NK-92 (cell line): ENCODE data around the gene MNS1.
"Not testable (repeated sequence)": the region's sequence is repeated elsewhere in the genome, so short reads cannot be mapped to it uniquely, and the experiment has no call there.

ENCODE experiments used
- DNase-seq: peaks from one replicate; lab custom pipeline; 2025; ENCODE audit not compliant: unreplicated experiment; lab: John Stamatoyannopoulos, UW

MNS1 gene

GRCh38 chr15:56456229-56456628 is 8.7 kb downstream of the MNS1 start:
- no peak for DNase-seq

GRCh38 chr15:56454836-56455235 is 10.1 kb downstream of the MNS1 start:
- no peak for DNase-seq

GRCh38 chr15:56445746-56446145 is 19.2 kb downstream of the MNS1 start:
- no peak for DNase-seq

- DNase-seq, result no peak
These were observed 22.6 kb downstream of the MNS1 start for GRCh38 chr15:56442354-56442753.

GRCh38 chr15:56440214-56440770 is 24.6 kb downstream of the MNS1 start:
- no peak for DNase-seq

- DNase-seq, result no peak
These were observed 32.6 kb downstream of the MNS1 start for GRCh38 chr15:56432304-56432703.

GRCh38 chr15:56428821-56429458 is 36.0 kb downstream of the MNS1 start:
- DNase-seq, result no peak

- no peak for DNase-seq
These were observed 39.0 kb downstream of the MNS1 start for GRCh38 chr15:56425976-56426375.

- no peak for DNase-seq
These were observed 39.7 kb downstream of the MNS1 start for GRCh38 chr15:56425276-56425675.

- not testable (repeated sequence) for DNase-seq
These were observed 51.7 kb downstream of the MNS1 start for GRCh38 chr15:56413114-56413733.

- DNase-seq, result no peak
These were observed 53.7 kb downstream of the MNS1 start for GRCh38 chr15:56411122-56411749.

- no peak for DNase-seq
These were observed 54.2 kb downstream of the MNS1 start for GRCh38 chr15:56410721-56411120.

- not testable (repeated sequence) for DNase-seq
These were observed 65.7 kb downstream of the MNS1 start for GRCh38 chr15:56399209-56399608.

GRCh38 chr15:56397325-56397724 is 67.6 kb downstream of the MNS1 start:
- not testable (repeated sequence) for DNase-seq

- no peak for DNase-seq
These were observed 70.0 kb downstream of the MNS1 start for GRCh38 chr15:56394909-56395308.

GRCh38 chr15:56393277-56393676 is 71.7 kb downstream of the MNS1 start:
- DNase-seq, result no peak

GRCh38 chr15:56390739-56391267 is 74.1 kb downstream of the MNS1 start:
- DNase-seq, result no peak

GRCh38 chr15:56385908-56386307 is 79.0 kb downstream of the MNS1 start:
- DNase-seq, result no peak

- DNase-seq, result no peak
These were observed 81.9 kb downstream of the MNS1 start for GRCh38 chr15:56383010-56383409.
